ENCODE results near the gene MYBPC3.
"Not testable (repeated sequence)": the region's sequence is repeated elsewhere in the genome, so short reads cannot be mapped to it uniquely, and the experiment has no call there.

Gene MYBPC3

DNA sequence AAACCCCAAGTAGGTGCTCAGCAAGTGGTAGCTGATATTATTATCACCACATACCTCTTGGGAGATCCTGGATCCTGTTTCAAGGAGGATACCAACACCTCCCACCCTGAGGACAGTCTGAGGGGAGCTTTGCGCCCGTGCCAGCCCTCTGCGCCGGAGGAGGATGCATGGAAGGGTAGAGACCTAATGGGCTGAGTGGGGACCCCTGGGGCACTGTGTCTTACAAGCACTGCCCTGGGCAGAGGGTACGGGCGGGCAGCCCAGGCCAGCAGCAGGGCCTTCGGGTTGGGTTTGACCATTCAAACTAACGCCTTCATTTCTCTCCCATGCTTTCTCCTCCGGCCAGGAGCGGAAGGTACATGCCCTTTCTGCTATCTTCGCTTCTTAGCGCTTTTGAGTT lies 26.3 kb downstream of the MYBPC3 start:
- in situ Hi-C loops (cut with MboI; ENCODE audit: low sequenced_read_pairs): no loop called here

GRCh38 chr11:47325271-47326041 lies 27.0 kb downstream of the MYBPC3 start:
- in situ Hi-C loops (cut with MboI; ENCODE audit: low sequenced_read_pairs): no loop called here

GRCh38 chr11:47324520-47324919 lies 28.0 kb downstream of the MYBPC3 start:
- in situ Hi-C loops (cut with MboI; ENCODE audit: low sequenced_read_pairs): no loop called here

GRCh38 chr11:47318166-47318565 lies 34.3 kb downstream of the MYBPC3 start:
- in situ Hi-C loops (cut with MboI; ENCODE audit: low sequenced_read_pairs): no loop called here

- in situ Hi-C loops (cut with MboI; ENCODE audit: low sequenced_read_pairs): no loop called here
These were observed 35.3 kb downstream of the MYBPC3 start for GRCh38 chr11:47317064-47317828.

GRCh38 chr11:47316501-47316900 lies 36.0 kb downstream of the MYBPC3 start:
- in situ Hi-C loops (cut with MboI; ENCODE audit: low sequenced_read_pairs): not testable (repeated sequence)

- in situ Hi-C loops (cut with MboI; ENCODE audit: low sequenced_read_pairs): no loop called here
These were observed 37.5 kb downstream of the MYBPC3 start for GRCh38 chr11:47314992-47315391.

DNA sequence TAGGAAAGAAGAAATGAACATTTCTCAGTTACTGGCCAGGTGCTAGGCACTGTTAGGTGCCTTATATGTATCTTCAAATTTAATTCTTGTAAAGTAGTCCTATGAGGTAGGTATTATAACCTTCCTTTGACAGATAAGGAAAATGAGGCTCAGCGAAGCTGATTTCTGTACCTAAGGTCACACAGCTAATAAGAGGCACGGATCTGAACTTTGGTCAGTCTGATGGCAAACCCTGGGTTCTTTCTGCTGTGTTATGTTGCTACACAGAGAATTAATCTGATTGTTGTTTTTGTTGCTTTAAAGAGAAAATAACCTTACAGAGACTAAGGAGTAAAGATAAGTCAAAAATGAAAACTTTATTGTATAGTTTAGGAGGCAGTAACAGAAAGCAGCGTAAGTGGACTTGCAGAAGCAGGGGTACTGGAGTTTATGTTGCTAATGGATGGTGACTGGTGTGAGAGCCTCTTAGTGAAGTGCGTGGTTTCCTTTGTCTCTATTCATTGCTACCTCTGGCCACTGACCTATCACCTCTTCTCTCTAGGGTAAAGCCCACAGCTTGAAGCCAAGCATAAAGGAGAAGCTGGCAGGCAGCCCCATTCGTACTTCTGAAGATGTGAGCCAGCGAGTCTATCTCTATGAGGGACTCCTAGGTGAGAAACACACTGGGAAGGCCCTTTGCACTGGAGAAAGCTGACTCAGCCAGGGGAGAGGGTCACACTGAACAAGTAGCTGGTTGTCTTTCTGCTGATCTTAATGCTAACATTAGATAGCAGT lies 44.3 kb downstream of the MYBPC3 start:
- in situ Hi-C loops (cut with MboI; ENCODE audit: low sequenced_read_pairs): no loop called here

GRCh38 chr11:47306484-47306844 lies 46.0 kb downstream of the MYBPC3 start:
- in situ Hi-C loops (cut with MboI; ENCODE audit: low sequenced_read_pairs): no loop called here

- in situ Hi-C loops (cut with MboI; ENCODE audit: low sequenced_read_pairs): no loop called here
These were observed 46.6 kb downstream of the MYBPC3 start for GRCh38 chr11:47305734-47306483.

DNA sequence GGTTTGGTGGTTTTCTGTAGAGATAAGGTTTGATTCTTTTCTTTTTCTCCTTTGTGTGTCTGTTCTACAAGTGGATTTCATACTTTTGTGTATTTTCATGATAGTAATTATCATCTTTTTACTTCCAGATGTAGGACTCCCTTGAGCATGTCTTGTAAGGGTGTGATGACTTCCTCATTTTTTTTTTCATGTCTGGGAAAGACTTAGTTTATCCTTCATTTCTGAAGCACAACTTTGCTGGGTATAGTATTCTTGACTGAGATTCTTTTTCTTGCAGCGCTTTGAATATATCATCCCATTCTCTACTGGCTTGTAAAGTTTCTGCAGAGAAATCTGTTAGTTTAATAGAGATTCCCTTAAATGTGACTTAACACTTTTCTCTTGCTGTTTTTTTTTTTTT lies 49.6 kb downstream of the MYBPC3 start:
- in situ Hi-C loops (cut with MboI; ENCODE audit: low sequenced_read_pairs): no loop called here

- in situ Hi-C loops (cut with MboI; ENCODE audit: low sequenced_read_pairs): loop anchor here (25.0 kb wide), 1 partner anchor 463 kb away; the partner anchor contains the start of gene FNBP4
These were observed 53.4 kb downstream of the MYBPC3 start for GRCh38 chr11:47299078-47299477.

- in situ Hi-C loops (cut with MboI; ENCODE audit: low sequenced_read_pairs): loop anchor here (25.0 kb wide), 1 partner anchor 466 kb away; the partner anchor contains the start of gene FNBP4
These were observed 56.5 kb downstream of the MYBPC3 start for GRCh38 chr11:47296045-47296444.

DNA sequence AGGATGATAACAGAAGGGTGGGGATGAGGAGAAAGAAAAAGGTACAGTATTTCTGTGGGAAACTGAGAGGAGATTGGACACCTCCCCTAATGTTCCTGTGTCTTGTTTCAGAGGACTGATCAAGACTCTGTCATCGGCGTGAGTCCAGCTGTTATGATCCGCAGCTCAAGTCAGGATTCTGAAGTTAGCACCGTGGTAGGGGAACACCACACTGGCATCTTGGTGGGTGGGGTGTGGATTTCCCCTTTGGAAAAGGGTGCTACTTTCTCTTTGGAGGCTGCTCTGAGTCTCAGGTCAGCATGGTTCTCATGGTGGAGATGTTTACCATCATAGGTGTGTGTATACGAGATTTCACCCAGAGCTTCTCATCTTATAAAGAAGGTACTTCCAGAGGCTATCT lies 57.1 kb downstream of the MYBPC3 start:
- in situ Hi-C loops (cut with MboI; ENCODE audit: low sequenced_read_pairs): loop anchor here (25.0 kb wide), 1 partner anchor 467 kb away; the partner anchor contains the start of gene FNBP4

DNA sequence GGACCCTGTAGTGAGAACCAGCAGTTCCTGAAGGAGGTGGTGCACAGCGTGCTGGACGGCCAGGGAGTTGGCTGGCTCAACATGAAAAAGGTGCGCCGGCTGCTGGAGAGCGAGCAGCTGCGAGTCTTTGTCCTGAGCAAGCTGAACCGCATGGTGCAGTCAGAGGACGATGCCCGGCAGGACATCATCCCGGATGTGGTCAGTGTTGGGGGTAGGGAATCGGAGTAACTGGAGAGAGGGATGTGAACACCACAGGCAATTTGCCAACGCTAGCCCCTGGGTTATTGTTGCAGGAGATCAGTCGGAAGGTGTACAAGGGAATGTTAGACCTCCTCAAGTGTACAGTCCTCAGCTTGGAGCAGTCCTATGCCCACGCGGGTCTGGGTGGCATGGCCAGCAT lies 62.6 kb downstream of the MYBPC3 start:
- in situ Hi-C loops (cut with MboI; ENCODE audit: low sequenced_read_pairs): loop anchor here (25.0 kb wide), 1 partner anchor 472 kb away; the partner anchor contains the start of gene FNBP4

DNA sequence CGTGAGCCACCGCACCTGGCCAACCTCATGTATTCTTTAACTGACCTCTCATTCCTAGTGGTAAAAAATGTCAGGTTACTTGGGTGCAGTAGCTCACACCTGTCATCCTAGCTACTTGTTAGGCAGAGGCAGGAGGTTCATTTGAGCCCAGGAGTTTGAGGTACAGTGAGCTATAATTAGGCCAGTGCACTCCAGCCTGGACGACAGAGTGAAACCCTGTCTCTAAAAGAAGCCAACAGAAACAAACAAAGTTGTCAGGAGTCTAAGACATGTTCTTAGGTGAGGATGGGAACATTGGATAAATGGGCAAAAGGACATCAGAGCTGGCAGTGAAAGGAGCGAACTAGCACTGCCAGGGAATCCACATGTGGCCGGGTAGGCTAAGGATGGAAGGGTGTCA lies 64.4 kb downstream of the MYBPC3 start:
- in situ Hi-C loops (cut with MboI; ENCODE audit: low sequenced_read_pairs): loop anchor here (25.0 kb wide), 1 partner anchor 474 kb away; the partner anchor contains the start of gene FNBP4

DNA sequence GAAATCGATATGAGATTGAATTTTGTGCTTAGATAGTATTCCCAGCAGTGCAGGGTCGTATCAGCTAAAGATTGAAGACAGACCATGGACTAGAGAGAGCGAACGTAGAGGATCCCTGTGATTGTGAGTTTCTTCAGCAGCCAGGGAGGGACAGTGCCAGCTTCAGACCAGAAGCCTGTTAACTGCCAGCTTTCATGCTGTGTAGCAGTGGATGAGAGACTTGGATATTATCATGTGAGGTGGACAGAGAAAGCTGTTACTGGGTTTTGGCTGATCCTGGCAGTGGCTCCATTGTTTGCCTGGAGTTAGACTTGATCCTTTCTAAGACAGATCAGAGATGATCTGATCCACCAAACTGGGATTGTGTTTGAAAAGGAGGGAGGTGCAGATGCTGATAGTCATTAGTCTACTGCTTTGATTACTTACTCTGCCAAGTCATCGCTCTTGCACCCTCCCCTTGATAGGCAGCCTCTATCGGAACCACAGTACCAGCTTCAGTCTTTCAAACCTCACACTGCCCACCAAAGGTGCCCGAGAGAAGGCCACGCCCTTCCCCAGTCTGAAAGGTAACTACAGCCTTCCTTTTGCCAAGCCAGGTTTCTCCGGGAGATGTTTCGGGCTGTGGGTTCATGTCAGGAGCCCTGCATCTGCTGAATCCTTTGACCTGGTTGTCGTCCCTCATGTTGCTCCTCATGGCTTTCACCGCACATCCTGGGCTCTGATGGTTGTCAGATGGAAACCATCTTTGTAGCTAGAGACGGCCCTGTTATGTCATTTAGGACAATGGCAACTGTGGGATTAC lies 66.3 kb downstream of the MYBPC3 start:
- in situ Hi-C loops (cut with MboI; ENCODE audit: low sequenced_read_pairs): loop anchor here (25.0 kb wide), 1 partner anchor 476 kb away; the partner anchor contains the start of gene FNBP4

DNA sequence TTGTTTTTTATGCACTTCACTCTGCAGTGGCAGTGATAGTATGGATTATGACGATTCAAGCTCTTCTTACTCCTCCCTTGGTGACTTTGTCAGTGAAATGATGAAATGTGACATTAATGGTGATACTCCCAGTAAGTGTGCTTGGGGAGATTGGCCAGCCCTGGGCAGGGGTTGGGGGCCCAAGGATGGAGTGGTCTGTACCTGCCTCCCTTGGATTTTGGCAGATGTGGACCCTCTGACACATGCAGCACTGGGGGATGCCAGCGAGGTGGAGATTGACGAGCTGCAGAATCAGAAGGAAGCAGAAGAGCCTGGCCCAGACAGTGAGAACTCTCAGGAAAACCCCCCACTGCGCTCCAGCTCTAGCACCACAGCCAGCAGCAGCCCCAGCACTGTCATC lies 68.4 kb downstream of the MYBPC3 start:
- in situ Hi-C loops (cut with MboI; ENCODE audit: low sequenced_read_pairs): loop anchor here (25.0 kb wide), 1 partner anchor 478 kb away; the partner anchor contains the start of gene FNBP4

GRCh38 chr11:47282462-47282861 lies 70.0 kb downstream of the MYBPC3 start:
- in situ Hi-C loops (cut with MboI; ENCODE audit: low sequenced_read_pairs): loop anchor here (25.0 kb wide), 1 partner anchor 480 kb away; the partner anchor contains the start of gene FNBP4
